Activated CD4-positive, CD25-positive, alpha-beta regulatory T cell treated with anti-CD3 and anti-CD28 coated beads, Interleukin-2, amount 50 U/mL, for 72 hours (primary cell): ENCODE results near the gene TMX3.

Source experiments
- DNase-seq: peaks from one replicate; pipeline ENCODE4 v3.0.0; 2021

The TMX3 gene

GRCh38 chr18:68707646-68708045 lies 7.3 kb downstream of the TMX3 start:
- no peak for DNase-seq

GRCh38 chr18:68705119-68705518 lies 9.8 kb downstream of the TMX3 start:
- DNase-seq, result no peak

- DNase-seq, result no peak
Measured at GRCh38 chr18:68703326-68703725, 11.6 kb downstream of the TMX3 start.

GRCh38 chr18:68701353-68701752 lies 13.6 kb downstream of the TMX3 start:
- no peak for DNase-seq

- no peak for DNase-seq
Measured at GRCh38 chr18:68699043-68699442, 15.9 kb downstream of the TMX3 start.

GRCh38 chr18:68696937-68697336 lies 18.0 kb downstream of the TMX3 start:
- DNase-seq, result no peak

- no peak for DNase-seq
Measured at GRCh38 chr18:68694316-68694715, 20.6 kb downstream of the TMX3 start.

- no peak for DNase-seq
Measured at GRCh38 chr18:68693091-68693815, 21.7 kb downstream of the TMX3 start.

- DNase-seq, result no peak
Measured at GRCh38 chr18:68679528-68679927, 35.4 kb downstream of the TMX3 start.

- no peak for DNase-seq
Measured at GRCh38 chr18:68676913-68677312, 38.0 kb downstream of the TMX3 start.

GRCh38 chr18:68667121-68667520 lies 47.8 kb downstream of the TMX3 start:
- no peak for DNase-seq

GRCh38 chr18:68666381-68666780 lies 48.5 kb downstream of the TMX3 start:
- DNase-seq, result no peak

GRCh38 chr18:68665628-68666027 lies 49.3 kb downstream of the TMX3 start:
- DNase-seq, result no peak

- no peak for DNase-seq
Measured at GRCh38 chr18:68662754-68663153, 52.2 kb downstream of the TMX3 start.

GRCh38 chr18:68660354-68661183 lies 54.3 kb downstream of the TMX3 start:
- no peak for DNase-seq

GRCh38 chr18:68648191-68648590 lies 66.7 kb downstream of the TMX3 start:
- DNase-seq, result no peak

- DNase-seq, result no peak
Measured at GRCh38 chr18:68642003-68642402, 72.9 kb downstream of the TMX3 start.

- DNase-seq, result no peak
Measured at GRCh38 chr18:68640861-68641260, 74.0 kb downstream of the TMX3 start.

- no peak for DNase-seq
Measured at GRCh38 chr18:68638613-68639012, 76.3 kb downstream of the TMX3 start.

- no peak for DNase-seq
Measured at GRCh38 chr18:68627812-68628211, 87.1 kb downstream of the TMX3 start.
